PFSK-1 (cell line): ENCODE measurements around the gene METTL16.

Experiments used
- POLR2AphosphoS5 ChIP-seq: IDR thresholded peaks from 2 replicates; pipeline ENCODE4 v1.6.1; 2012; ENCODE audit warnings: low read depth, mild to moderate bottlenecking, control low read depth, low read length, moderate library complexity
- TAF1 ChIP-seq: IDR thresholded peaks from 2 replicates; pipeline ENCODE4 v1.6.1; 2012; ENCODE audit warnings: low read length, control low read depth, borderline replicate concordance; ENCODE audit not compliant: insufficient read depth

DNA sequence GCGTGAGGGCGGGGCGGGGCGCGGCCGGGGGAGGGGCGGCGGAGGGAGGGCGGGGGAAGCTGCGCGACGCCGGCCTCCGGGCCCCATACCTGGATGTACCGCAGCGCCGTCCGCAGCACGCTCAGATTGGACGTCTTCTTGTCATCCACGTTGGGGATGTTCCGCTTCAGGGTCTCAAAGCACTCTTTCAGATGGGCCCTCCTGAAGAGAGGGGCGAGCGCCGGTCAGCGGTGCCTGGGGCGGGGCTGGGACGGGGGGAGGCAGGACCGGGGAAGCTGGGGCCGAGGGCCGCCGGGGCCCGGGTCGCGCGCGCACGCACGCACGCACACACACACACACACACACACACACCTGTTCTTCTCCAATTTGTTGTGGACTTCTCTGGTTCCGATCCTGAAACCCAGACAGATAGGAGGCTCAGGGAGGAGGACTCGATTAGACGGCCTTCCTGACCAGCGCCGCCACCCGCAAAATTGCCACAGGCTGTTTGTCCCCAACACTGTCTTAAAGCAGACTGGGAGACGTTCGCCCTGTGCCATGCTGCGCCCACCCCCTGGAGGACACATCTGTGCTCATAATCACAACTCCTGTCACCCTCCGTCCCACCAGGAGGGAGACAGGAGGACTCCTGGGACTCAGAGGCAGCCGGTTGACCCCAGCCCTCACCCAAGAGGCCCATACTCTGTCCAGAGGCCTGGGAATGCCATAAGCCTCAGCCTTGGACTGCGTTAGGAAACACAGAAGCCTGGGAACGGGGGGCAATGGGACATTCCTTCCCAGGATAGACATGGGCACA is 117.5 kb downstream of the METTL16 start:
- TF ChIP-seq POLR2AphosphoS5: no peak
- no peak for TF ChIP-seq TAF1
